NCI-H187 (cell line): Measurements from ENCODE around the gene ZP3.
"Not testable (repeated sequence)": the region's sequence is repeated elsewhere in the genome, so short reads cannot be mapped to it uniquely, and the experiment has no call there.

Source experiments
- DNase-seq, 2 experiments: peaks; one replicate each; lab custom pipeline; 2025; lab: John Stamatoyannopoulos, UW

The ZP3 gene

DNA sequence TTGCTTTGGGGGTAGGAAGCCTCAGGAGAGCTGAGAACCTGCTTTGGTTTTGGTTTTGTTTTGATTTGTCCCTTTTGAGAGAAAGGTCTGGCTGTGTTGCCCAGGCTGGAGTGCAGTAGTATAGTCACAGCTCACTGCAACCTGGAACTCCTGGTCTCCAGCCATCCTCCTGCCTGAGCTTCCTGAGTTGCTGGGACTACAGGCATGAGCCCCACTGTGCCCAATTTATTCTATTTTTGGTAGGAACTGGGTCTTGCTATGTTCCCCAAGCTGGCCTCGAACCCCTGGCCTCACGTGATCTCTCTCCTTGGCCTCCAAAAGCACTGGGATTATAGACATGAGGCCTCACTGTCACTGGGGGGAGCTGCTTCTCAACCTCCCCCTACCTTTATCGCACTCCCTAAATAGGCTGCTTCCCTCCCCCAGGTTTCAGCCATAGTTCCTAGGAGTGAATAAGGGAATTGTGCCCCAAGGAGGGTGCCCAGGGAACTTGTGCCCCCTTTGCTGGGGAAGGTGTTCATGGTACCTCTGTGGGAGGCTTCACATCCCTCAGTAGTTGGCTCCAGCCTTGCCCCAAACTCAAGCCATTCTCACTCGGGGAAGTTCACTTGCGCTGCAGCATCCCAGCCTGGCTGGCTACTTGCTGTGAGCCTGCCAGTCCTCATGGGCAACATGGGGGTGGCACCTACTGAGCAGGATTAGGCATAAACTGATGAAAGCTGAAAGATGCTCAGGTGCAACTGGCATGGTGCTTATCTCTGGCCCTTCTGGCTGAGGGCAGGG is 18.1 kb downstream of the ZP3 start:
- DNase-seq: not testable (repeated sequence)

DNA sequence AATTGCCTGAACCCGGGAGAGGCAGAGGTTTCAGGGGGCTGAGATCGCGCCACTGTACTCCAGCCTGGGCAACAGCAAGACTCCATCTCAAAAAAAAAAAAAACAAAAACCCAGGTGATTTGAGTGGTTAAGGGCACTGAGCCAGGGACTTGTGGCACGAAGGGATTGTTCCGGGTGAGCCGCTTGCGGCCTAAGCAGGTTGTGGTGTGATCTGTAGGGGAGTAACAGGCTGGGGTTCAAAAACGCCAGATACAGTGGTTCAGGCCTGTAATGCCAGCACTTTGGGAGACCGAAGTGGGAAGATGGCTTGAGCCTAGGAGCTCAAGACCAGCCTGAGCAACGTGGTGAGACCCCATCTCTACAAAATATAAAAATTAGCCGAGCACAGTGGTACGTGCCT is 19.1 kb downstream of the ZP3 start:
- DNase-seq: not testable (repeated sequence)

DNA sequence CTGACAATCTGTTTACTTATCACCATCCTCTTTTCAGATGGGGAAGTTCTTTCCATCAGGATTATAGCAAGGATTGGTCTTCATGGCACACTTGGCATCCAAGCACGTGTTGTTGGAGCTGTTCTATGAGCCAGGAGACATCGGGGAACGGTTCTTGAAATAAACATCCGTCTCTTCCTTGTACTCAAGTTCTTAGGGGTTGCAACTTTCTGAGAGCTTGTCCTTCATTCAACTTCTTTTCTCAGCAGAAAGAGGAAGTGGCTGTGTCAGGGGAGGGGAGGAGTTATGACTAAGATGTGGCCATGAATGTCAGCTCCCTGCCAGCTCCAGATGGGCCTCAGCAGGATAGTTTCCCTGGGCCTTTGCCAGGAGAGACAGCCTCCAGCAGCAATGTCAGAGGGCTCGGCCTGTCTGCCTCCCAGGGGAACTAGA is 20.8 kb downstream of the ZP3 start:
- DNase-seq: not testable (repeated sequence)

DNA sequence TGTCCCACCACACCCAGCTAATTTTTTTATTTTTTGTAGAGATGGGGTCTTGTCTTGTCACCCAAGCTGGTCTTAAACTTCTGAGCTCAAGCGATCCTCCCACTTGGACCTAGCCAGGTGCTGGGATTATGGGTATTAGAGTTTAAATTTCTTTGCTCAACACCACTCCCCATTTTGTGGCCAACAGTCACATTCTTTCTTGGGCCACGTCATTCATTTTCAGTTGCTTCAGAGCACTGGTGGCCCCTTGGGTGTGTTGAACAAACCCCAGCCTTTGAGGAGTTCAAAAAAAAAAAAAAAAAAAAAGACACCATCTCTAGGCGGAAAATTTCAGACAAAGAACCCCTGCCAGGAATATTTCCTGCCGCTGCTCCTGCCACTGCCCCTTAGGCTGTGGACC is 32.3 kb downstream of the ZP3 start:
- not testable (repeated sequence) for DNase-seq

DNA sequence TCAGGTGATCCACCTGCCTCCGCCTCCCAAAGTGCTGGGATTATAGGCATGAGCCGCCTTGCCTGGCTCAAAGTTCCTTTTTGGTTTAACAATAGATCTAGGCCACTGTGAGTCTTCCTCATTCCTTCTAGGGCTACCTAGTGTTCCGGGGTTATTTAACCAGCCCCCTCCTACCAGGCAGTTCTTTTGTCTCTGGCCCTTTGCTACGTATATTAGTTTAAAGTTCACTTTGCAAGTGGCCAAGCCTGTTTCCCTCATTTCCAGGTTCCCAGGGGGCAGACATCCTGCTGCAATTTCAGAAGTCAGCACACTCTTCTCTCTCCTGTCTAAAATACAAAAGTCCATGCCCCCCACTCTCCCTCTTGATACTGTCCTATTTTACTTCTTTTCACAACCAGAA is 33.8 kb downstream of the ZP3 start:
- DNase-seq: not testable (repeated sequence)

DNA sequence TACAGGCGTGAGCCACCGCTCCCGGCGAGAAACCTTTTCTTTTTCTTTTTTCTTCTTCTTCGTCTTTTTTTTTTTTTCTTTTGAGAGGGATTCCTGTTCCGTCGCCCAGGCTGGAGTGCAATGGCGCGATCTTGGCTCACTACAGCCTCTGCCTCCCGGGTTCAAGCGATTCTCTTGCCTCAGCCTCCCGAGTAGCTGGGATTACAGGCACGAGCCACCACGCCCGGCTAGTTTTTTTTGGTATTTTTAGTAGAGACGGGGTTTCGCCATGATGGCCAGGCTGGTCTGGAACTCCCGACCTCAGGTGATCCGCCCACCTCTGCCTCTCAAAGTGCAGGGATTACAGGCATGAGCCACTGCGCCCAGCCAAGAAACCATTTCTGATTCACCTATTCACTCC is 36.0 kb downstream of the ZP3 start:
- not testable (repeated sequence) for DNase-seq

DNA sequence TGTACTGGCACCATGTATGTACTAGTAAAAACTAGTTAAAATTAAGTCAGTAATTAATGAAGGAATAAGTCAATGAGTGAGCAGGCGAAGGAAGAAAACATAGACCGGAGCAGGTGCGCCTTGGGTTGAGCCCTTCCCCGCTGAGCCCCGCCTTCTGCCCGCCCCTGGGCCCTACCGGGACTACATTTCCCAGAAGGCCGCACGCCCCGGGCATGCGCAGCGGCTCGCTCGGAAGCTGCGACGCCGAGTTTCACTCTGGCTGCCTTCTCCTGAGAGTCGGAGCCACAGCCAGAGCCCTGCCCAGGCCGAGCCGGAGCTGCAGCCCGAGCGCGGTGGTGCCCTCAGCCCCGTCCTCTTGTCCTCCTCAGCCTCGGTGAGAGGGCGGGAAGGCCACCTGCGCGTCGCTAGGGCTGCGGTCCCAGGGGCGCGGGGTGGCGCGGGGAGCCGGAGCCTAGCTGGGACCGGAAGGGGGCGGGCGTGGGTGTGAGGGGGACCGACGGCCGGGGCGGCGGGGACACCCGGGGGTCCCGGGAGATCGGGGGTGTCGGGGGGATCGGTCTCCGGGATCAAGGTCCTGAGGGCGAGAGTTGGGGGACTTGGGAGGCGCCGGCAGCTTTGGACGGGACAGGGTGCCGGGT is 36.8 kb downstream of the ZP3 start, which contains the start of gene DTX2:
Gene DTX2 (plus strand): TSS at position 246 of the 638 bp plus-strand sequence. CDS start 18,801 bp downstream, outside the sequence.
- DNase-seq: not testable (repeated sequence)

DNA sequence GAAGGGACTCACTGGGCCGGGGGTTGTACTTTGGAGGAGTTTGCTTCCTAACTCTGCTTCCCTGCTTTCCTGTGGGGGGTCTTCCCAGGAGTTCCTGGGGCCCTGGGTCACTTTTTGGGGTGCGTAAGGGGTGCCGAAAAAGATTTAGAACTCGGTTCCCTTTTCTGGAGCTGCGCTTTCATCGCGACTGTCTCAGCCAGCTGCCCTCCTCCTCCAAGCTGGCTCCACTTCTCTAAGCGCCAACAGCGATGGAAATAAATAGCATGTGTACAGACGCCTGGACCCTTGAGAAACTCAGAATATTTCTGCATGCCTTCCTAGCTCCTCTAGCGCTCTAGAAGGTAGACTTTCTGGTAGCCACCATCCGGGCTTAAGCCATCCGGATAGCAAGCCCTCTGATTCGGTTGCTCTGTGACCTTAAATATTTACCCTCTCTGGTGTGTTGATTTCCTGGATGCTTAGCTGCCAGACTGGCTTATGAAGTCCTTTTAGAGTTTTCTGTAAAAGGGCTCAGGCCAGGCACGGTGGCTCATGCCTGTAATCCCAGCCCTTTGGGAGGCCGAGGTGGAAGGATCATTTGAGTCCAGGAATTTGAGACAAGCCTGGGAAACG is 37.6 kb downstream of the ZP3 start:
- not testable (repeated sequence) for DNase-seq

DNA sequence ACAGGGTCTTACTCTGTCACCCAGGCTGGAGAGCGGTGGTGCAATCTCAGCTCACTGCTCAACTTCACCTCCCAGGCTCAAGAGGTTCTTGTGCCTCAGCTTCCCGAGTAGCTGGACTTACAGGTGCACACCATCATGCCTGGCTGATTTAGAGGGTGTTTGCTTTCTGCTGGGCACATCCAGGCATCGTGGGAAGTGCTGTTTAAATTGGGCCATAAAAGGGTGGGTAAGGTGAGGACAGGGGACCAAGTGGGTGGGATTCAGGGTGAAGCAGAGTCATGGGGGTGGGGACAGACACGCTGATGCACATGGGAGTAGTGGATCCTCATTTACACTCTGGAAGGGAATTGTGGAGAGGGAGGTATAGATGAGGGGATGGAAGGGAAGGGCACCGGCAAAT is 40.2 kb downstream of the ZP3 start:
- DNase-seq: not testable (repeated sequence)

DNA sequence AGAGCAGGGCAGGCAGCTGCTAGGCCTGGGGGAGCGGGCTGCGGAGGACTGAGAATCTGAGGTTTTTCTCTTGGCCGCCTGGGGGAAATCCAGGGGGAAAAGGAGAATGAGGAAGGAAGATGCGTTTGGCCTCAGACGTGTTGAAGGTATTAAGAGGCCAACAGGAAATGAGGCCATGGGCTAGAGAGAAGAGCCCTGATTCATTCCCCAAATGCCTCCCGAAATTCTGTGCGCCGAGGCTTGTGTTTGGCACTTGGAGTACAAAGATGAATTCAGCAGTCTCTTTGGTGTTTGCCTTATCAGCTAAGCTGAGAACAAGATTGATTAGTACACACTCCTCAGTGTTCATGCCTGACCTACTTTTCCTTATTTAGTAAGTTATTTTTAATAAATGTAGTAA is 41.2 kb downstream of the ZP3 start:
- not testable (repeated sequence) for DNase-seq

DNA sequence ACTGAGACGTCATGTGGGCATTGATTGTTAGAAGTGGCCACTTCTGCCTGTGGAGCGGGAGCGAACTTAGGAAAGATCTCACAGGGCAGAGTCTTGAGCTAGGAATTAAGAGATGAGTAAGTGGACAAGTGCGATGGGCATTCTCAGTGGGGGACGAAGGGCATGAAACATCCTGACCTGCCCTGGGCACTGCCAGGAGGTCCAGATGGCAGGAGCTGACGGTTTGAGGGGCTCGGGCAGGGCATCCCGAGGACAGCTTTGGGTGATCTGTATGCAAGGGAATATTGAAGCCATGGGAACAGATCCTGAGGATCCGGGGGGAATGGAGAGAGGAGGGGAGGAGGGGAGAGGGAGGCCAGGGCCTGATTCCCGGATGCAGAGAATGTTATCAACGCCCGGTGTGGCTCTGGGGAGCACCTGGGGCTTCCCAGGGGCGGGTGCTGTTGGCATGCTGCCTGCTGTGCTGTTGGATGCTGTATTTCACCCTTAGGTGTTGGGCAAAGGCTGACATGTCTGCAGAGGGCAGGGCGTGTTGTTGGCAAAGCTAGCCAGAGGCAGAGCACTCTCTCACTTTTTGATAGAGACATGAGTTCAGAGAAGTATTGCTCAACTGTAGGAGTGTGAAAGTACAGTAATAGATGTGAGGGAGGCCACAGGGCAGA is 43.1 kb downstream of the ZP3 start:
- not testable (repeated sequence) for DNase-seq

DNA sequence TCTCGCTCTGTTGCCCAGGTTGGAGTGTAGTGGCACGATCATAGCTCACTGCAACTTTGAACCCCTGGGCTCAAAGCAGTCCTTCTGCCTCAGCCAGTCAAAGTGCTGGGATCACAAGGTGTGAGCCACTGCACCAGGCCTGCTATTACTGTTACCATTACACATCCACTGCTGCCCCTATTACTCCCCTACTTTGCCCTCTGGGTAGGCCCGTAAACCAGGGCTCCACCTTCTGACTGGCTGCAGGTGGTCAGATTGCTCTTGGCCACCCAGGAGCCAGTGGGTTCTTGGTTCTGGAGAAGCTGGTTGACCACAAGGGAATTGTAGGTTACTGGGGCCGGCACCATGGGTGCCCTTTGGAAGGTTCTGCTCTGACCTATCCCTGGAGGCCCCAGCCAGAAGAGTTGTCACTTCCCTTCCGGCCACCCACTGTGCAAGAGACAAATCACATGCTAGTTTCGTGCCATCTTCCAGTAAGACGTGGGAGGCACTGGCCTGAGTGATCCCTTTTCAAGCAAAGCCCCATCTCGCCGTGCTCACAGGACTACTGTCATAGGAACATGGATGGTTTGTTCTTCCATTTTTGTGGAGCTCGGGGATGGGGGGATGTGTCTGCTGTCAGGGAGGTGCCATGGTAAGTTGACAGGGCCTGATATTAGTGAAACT is 46.9 kb downstream of the ZP3 start:
- DNase-seq: not testable (repeated sequence)

DNA sequence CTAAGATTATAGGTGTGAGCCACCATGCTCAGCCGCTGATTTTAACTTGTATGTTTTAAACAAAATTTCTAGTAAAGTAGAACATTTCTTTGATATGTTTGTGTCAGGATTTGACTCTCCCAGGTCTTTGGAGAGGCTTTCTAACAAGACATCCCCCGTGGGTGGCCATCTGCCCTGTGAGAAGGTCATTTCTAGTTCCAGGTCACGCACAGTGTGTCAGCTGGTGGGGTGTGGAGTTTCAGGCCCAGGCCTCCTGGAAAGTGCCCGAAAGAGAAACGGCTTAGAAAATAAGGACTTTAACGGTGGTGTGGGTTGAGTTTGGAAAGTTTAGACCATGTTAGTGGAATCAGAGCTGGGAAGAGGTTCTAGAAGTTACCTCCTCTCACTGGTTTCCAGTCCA is 48.3 kb downstream of the ZP3 start:
- DNase-seq: not testable (repeated sequence)

DNA sequence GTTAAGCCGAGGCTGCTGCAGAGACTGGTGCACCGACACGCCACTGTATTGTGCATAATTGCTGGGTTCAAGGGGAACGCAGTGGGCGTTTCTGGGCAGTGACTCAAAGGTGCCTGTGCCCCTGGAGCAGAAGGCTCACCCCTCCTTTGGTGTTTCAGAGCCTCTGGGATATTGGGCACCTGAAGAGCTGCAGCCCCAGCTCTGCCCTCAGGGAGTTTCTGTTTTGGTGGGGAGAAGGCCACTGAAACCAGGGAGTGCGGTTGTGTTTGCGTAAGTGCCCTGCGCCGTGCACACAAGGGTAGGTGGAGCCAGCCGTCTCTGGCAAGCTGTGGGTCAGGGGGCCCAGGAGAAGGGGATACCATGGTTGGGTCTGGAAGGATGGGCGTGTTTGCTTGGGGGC is 51.5 kb downstream of the ZP3 start:
- DNase-seq: not testable (repeated sequence)

DNA sequence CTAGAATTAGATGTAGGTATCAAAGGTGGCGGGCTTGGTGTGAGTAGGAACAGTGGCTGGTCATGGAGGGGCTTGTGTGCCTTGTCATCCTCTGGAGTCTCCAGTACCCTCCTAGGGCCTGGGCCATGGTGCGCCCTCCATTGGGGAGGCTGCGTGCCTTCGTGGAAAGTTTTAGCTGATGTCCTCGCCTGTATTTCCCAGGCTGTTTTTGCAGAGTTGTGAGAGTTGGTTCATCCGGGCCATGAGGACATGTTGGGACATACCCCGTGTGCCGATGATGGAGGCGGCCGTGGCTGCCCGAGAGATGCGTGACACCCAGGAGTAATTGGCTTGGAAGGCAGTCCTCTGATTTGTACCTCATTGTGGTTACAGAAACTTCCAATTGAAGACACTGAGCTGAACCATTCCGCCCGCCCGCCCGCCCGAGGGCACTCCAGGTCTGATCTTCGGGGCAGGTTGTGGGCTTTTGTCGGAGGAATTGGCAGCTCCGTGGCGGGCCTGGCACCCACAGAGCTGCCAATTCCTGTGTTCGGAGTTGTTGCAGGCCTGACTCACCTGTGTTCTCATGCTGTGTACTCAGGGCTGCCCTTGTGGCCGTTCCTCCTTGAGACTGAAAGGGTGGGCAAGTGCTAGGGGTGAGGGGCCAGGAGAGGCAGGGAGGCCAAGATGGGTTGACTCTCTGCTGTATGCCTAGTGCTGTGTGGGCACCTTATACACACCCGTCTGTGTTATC is 52.2 kb downstream of the ZP3 start:
- DNase-seq: not testable (repeated sequence)

DNA sequence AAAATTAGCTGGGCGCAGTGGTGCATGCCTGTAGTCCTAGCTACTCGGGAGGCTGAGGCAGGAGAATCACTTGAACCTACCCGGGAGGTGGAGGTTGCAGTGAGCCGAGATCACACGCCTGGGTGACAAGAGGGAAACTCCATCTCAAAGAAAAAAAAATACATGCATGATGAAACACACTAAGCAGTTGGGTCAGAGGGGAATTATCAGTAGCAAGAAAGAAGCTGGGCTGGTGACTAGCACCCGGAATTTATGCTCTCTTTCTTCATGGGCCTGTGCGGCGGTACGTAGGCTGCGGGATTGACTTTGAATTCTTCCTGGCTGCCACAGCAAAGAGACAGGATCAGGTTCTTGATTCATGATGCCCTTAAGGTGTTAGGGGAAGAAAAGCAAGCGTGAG is 54.9 kb downstream of the ZP3 start:
- not testable (repeated sequence) for DNase-seq

DNA sequence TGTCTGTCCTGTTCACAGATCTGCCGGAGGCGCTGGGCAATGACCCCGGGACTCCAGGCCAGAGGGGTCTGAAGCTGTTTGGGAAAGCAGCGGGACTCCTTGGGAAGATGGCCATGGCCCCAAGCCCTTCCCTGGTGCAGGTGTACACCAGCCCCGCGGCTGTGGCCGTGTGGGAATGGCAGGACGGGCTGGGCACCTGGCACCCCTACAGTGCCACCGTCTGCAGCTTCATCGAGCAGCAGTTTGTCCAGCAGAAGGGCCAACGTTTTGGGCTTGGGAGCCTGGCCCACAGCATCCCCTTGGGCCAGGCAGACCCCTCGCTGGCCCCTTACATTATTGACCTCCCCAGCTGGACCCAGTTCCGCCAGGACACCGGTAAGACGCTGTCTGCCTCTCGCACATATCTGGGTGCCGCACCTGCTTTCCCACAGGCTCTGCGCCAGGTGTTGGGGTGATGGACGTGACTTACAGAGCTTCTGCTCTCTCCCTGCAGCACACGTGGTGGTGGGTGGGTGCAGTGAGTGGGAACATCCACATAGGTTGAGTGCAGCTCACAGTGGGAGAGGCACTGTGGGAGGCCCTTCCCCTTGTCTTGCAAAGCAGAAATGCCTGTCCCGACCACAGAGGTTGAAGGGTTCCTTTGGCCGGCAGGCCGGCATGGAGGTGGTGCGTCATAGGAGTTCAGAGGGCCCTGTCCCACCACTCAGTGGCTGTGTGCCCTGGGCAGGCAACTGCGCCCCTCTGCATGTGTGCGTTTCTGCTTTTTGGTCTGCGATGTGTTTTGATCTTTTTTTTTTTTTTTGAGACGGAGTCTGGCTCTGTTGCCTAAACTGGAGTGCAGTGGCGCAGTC is 55.9 kb downstream of the ZP3 start:
- DNase-seq: not testable (repeated sequence)

DNA sequence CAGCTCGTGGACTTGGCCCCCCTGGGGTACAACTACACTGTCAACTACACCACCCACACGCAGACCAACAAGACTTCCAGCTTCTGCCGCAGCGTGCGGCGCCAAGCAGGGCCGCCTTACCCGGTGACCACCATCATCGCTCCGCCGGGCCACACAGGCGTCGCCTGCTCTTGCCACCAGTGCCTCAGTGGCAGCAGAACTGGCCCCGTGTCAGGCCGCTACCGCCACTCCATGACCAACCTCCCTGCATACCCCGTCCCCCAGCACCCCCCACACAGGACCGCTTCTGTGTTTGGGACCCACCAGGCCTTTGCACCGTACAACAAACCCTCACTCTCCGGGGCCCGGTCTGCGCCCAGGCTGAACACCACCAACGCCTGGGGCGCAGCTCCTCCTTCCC is 57.9 kb downstream of the ZP3 start:
- not testable (repeated sequence) for DNase-seq

DNA sequence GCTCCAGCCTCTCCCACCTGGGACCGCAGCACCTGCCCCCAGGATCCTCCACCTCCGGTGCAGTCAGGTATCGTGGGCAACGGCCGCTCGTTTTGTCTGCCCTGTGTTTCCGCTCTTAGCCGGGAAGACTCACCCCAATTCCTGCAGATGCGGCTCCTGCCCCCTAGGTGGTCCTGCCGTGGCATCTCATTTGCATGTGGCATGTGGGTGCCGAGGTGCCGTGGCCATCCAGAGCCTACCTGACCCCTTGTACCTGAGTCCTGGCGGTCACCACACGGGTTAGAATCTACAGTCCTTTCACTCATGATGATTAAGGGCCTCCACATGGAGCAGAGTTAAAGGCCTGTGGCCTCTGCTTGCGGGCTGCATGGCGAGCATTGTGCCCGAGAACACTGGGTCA is 58.3 kb downstream of the ZP3 start:
- DNase-seq: not testable (repeated sequence)

DNA sequence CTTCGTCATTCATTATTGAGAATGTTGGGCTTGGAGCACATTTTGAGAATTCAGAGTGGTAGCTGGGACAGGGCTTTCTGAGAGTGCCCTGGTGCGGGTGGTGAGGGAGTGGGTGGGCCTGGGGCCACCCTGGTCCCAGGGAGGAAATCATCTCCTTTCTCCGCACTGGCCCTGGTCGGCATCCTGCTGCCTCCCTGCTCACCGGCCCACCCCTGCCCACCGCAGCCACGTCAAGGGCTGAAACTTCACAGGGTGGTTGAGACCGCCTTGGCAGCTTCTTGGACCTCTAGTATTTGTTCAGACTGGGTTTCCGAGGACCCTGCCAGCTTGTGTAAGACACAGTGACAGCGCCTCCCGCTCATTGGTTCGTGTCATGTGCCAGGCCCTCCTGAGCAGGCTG is 59.7 kb downstream of the ZP3 start:
- DNase-seq: not testable (repeated sequence)
